A172 (cell line): ENCODE results near the gene ATXN10. TPM values are rescaled to one million over a fixed set of nuclear protein-coding genes. Genes with fewer than 3 reads are reported as not detected.

Source experiments
- DNase-seq: peaks from one replicate; pipeline ENCODE4 v3.0.0-alpha.2; 2015; ENCODE audit warnings: low spot score
- total RNA-seq: library from RNA; depleted of rRNA; stranded (reverse); fragments of >200 nt; shearing (Covaris generic); gene quantifications from 2 replicates; pipeline ENCODE4 v1.2.3, GENCODE V29; 2014; rRNA removed

The ATXN10 gene
- total RNA-seq, 1 experiment from 2014 or later, result 53.5 TPM

DNA sequence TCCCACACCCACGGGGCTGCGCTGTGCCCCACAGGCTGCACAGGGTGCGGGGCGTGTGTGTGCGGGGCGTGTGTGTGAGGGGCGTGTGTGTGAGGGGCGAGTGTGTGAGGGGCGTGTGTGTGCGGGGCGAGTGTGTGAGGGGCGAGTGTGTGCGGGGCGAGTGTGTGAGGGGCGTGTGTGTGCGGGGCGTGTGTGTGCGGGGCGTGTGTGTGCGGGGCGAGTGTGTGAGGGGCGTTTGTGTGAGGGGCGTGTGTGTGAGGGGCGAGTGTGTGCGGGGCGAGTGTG lies 218.7 kb downstream of the ATXN10 start:
- no peak for DNase-seq

- DNase-seq, result no peak
Measured at GRCh38 chr22:45891021-45891421, 219.4 kb downstream of the ATXN10 start.

- DNase-seq, result no peak
Measured at GRCh38 chr22:45891471-45891995, 219.9 kb downstream of the ATXN10 start.

DNA sequence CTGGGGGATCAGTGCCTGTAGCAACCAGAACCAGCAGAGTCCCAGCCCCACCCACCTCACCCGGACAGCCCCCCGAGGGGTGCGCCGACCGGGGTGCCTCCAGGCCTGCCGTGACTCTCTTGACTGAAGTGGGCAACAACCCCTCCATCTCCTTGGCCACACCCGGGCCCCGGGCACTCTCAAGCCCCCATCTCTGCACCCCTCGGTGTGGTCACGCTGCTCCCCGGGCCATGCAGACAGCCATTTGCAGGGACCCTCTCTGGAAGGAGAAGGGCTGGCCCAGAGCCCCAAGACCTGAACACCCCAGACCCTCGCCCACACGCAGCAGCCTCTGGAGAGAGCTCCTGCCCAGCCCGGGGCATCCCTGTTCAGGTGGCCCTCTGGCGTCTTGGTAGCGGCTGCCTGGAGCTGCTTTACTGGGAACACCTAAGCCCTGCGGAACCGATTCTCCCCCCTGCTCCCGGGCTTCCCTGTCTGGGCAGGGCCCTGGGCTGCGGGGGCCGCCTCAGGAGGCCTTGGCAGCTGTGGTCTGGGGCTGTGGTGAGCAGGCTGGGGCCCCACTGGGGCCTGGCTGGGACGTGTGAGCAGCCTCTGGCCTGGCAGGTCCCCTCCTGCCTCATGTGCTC lies 220.5 kb downstream of the ATXN10 start:
- DNase-seq, result no peak

DNA sequence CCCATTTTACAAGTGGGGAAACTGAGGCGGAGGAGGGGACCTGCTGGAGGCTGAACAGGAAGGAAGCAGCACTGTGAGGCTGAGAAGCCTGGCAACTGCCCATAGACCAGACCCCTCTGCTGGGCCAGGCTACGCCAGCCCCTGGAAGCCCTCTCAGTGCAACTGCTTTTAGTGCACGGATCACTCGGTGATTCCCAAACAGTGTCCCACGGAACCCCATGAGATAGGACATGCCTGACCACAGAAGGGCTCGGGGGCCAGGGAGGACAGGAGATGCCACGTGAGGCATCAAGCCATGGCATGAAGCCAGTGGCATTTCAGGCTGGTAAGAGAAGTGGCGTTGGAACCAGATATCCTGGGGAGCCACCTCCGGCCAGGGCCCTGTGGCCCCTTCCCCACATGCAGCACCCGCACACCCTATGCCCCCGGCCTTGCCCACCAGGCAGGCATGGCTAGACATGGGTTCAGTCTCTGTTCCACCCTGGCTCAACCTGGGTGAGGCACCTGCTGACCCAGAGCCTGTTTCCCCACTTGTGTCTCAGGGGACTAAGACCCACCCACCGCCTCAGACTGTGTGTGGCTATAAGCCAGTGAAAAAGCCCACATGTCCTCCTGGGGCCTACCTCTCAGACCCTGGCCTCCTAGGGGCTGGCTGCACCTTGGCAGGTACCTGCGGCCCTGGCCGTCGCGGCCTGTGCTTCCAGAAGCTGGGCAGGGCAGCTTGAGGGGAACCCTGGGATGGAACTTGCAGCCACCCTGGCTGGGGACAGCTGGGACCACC lies 221.2 kb downstream of the ATXN10 start:
- DNase-seq, result no peak

- DNase-seq, result no peak
Measured at GRCh38 chr22:45893516-45893915, 221.9 kb downstream of the ATXN10 start.

Other genes starting within 250 kb of the ATXN10 start
- 58.8 and 59.6 TPM in 2 replicates for gene FBLN1, start 169.0 kb upstream of the ATXN10 start, total RNA-seq